Subcutaneous adipose tissue (tissue), 4 donors: Measurements from ENCODE around the gene TGFBI. TPM values are rescaled to one million over a fixed set of nuclear protein-coding genes. Genes with fewer than 3 reads are reported as not detected.

Source experiments
- CTCF ChIP-seq: fragments of 450-650 bp; IDR thresholded peaks from one replicate; pipeline ENCODE4 v1.5.1; 2016; ENCODE audit warnings: low read depth, mild to moderate bottlenecking, control low read depth, antibody characterized with exemption, moderate library complexity
- total RNA-seq, 4 donors: library from RNA; depleted of rRNA; stranded (reverse); fragments of >200 nt; gene quantifications; one replicate each; pipeline ENCODE4 v1.1.0, GENCODE V29; 2016

TGFBI gene
- total RNA-seq, 4 donors from 2014 or later = 133 to 240 (median 164) TPM

- no peak for TF ChIP-seq CTCF
These were observed 50.6 kb downstream of the TGFBI start for GRCh38 chr5:136079195-136079985.

- no peak for TF ChIP-seq CTCF
These were observed 51.3 kb downstream of the TGFBI start for GRCh38 chr5:136080113-136080482.

GRCh38 chr5:136080483-136081216, 51.9 kb downstream of the TGFBI start:
- no peak for TF ChIP-seq CTCF

GRCh38 chr5:136081217-136081591, 52.4 kb downstream of the TGFBI start:
- TF ChIP-seq CTCF = no peak

- no peak for TF ChIP-seq CTCF
These were observed 53.8 kb downstream of the TGFBI start for GRCh38 chr5:136082390-136083193.

- TF ChIP-seq CTCF = no peak
These were observed 55.9 kb downstream of the TGFBI start for GRCh38 chr5:136084698-136085097.
